HG03196 (cell line): ENCODE data around the gene VDAC2.
A peak's percentile ranks its signal among the peaks of the same experiment; 100 is the strongest.

Experiments
- ATAC-seq: cut with Tn5 transposase; IDR thresholded peaks from one replicate; pipeline ENCODE4 v1.9.1; 2021; ENCODE audit not compliant: unreplicated experiment

Gene VDAC2

GRCh38 chr10:75229971-75230370 lies 19.4 kb downstream of the VDAC2 start:
- no peak for ATAC-seq

- ATAC-seq, result peak; percentile 32
Measured at GRCh38 chr10:75230600-75231038, 20.0 kb downstream of the VDAC2 start.

GRCh38 chr10:75231672-75232581 lies 21.3 kb downstream of the VDAC2 start:
- no peak for ATAC-seq

- ATAC-seq, result no peak
Measured at GRCh38 chr10:75233444-75234016, 22.9 kb downstream of the VDAC2 start.

GRCh38 chr10:75234017-75234682 lies 23.6 kb downstream of the VDAC2 start:
- peak; percentile 43 for ATAC-seq

- no peak for ATAC-seq
Measured at GRCh38 chr10:75234683-75235374, 24.2 kb downstream of the VDAC2 start.

- peak; percentile 75 for ATAC-seq
Measured at GRCh38 chr10:75235375-75236177, 25.0 kb downstream of the VDAC2 start, which contains the start of gene COMTD1. Gene COMTD1 (minus strand): TSS chr10:75235957. CDS start chr10:75235928, 29 bp downstream.

GRCh38 chr10:75236178-75236825 lies 25.7 kb downstream of the VDAC2 start:
- no peak for ATAC-seq

- no peak for ATAC-seq
Measured at GRCh38 chr10:75238182-75239095, 27.8 kb downstream of the VDAC2 start.

GRCh38 chr10:75239096-75239790 lies 28.6 kb downstream of the VDAC2 start:
- no peak for ATAC-seq

- no peak for ATAC-seq
Measured at GRCh38 chr10:75240329-75241076, 29.9 kb downstream of the VDAC2 start.

GRCh38 chr10:75243426-75243825 lies 32.8 kb downstream of the VDAC2 start:
- ATAC-seq, result no peak

GRCh38 chr10:75244487-75245353 lies 34.1 kb downstream of the VDAC2 start:
- ATAC-seq, result no peak

- no peak for ATAC-seq
Measured at GRCh38 chr10:75245354-75246250, 35.0 kb downstream of the VDAC2 start.

- no peak for ATAC-seq
Measured at GRCh38 chr10:75246506-75246905, 35.9 kb downstream of the VDAC2 start.
